Left cardiac atrium (tissue), 4 donors: ENCODE measurements around the gene MYO1H. TPM values are rescaled to one million over a fixed set of nuclear protein-coding genes. Genes with fewer than 3 reads are reported as not detected.
"Not testable (repeated sequence)": the region's sequence is repeated elsewhere in the genome, so short reads cannot be mapped to it uniquely, and the experiment has no call there.

Experiments used
- ATAC-seq, 2 donors: fragments of 200-7000 bp; cut with Tn5 transposase; one replicate each; pipeline ENCODE4 v1.9.1; 2020; ENCODE audit warnings: mild to moderate bottlenecking in 2 of 2, moderate library complexity in 2 of 2
- DNase-seq: peaks from one replicate; pipeline ENCODE4 v3.0.0-alpha.2; 2020
- intact Hi-C, 2 donors: fragments of 100-400 bp; cut with DNase I; formaldehyde crosslinking; loops; one replicate each; pipeline versions ENCODE4 v1.14.1 to v1.15.1; 2022 to 2023
- total RNA-seq, 2 donors: library from RNA; stranded (reverse); fragmentation: NEBNext Ultra II Directional; extraction: Animal tissue kit (Norgen Biotek cat#: 25700); gene quantifications; one replicate each; pipeline ENCODE4 v1.2.1, GENCODE V29; 2021
- donor health status: DM: no; HTN: yes; CAD: no.
- donor health status: DM: no; HTN: yes; CAD: no; lungs with severe emphysema.
- donor health status: DM: yes; HTN: yes; CAD: no.
- donor health status: Dilated cardiomyopathy.

Gene MYO1H
- total RNA-seq, 2 donors from 2014 or later = 0.91 to 2.0 TPM

DNA sequence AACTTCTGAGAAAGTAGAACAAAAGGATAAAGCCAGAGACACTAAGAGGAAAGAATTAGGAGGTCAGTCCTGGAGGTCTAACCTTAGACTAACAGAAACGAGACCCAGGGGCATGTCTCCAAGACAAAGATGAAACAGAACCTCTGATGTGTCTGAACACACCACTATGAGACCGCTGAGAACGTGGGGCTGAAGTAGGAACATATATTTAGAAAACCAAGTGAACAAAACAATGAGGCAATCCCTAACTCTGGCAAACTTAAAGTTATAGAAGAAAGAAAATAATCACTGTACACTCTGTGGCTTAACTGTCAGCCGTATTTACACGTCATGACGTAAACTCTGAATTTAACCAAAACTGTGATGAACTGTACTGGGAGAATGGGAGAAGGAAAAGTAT, 111.5 kb downstream of the MYO1H start:
- ATAC-seq (no peak), DNase-seq (no peak)
- intact Hi-C loops = no loop called here

DNA sequence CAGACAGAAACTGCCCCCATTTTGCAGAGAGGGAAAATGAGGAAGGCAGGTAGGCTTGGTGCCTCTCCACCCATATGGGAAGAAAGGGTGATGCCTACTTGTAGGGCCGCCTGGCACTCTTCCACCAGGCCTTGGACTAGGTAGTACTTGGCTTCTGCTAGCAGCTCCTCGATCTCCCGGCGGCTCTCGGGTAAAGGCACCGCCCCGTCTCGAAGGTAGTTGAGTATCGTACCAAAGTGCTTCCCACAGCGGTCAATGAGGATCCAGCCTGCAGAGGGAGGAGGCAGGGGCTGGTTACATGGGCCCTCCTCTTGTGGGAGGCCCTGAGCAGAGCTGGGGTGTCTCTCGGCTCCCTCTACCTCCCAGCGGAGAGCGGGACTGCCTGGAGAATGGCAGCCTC, 112.8 kb downstream of the MYO1H start:
- intact Hi-C loops = no loop called here
- DNase-seq (no peak), ATAC-seq (no peak)

DNA sequence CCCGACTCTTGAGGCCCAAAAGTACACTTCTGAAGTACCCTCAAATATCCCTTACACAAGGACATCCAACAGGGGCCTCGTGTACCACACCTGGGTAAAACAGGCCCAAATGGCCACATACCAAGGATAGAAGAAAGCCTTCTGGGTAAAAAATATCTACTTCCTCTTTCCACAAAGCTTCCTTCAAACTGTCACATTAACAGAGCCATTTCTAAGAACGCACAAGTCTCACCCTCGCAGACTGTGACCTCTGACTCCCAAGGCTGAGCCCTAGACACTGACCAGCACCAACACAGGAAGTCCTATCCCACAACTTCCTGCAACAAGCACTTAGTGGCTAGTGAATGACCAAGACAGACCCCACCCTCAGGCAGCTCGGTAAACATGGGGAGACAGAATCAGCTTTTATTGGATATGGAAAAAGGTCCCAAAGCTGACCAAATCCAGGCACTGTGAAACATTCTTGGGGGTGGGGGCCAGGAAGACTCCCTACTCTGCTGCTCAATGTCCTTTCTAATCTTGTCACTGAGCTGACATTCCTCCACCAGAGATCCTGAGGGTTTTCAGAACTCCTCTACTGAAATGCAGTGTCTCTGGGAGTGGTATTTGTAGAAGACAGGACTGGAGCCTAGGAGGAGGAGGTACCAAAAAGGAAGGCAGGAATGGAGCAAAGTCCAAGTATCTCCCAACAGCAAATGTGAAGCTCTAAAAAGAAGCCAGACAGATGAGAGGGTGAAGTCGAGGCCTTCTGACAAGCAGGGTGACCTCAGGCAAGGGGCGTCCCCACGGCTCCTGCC, 113.5 kb downstream of the MYO1H start:
- intact Hi-C loops = no loop called here
- ATAC-seq = peak in 1 of 2 donors; percentile 37
- DNase-seq = peak; percentile 43

DNA sequence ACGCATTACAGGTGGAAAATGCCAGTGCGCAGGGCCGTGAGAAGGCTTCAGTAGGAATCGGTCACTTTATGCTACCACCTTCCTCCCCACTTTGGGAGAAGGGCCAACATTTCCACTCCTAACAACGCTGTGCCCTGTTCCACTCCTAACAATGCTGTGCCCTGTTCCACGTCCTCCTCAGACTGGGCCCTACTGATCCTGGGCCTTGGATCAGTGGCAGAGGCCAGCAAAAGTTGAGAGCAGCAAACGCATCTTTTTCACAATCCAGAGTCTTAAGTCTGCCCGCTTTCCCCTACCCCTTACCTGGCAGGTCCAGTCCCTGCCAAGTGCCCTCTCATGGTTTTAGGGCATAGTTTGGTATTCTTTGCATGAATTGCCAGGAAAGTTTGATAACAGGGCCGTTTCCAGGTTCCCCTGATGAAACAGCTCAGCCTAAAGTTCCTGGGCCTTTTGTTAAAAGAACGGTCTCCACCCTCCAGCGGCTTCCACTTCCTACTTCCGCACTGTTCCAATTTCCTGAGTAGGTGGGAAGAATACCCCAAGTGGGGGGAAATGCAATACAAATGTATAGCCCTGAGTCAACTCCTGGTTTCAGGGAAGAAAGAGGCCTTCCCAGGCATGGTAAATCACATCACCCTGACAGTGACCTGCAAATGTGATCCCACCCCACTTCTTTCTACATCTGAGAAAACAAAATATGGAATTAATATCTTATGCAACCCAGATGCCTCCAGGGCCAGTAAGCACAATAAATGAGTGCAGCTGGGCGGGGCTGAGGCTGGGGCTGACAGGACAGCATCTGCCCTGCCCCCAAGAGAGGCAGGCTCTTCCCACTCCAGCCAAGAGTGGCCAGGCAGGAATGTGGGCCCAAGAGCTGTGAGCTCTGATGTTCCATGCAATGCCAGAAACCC, 114.4 kb downstream of the MYO1H start:
- ATAC-seq = peak; percentile 91 to 95
- intact Hi-C loops = loop anchor here in 1 of 2 donors (2.0 kb wide), 1 partner anchor 15 kb away; no protein-coding TSS in a partner anchor
- DNase-seq = peak; percentile 92

DNA sequence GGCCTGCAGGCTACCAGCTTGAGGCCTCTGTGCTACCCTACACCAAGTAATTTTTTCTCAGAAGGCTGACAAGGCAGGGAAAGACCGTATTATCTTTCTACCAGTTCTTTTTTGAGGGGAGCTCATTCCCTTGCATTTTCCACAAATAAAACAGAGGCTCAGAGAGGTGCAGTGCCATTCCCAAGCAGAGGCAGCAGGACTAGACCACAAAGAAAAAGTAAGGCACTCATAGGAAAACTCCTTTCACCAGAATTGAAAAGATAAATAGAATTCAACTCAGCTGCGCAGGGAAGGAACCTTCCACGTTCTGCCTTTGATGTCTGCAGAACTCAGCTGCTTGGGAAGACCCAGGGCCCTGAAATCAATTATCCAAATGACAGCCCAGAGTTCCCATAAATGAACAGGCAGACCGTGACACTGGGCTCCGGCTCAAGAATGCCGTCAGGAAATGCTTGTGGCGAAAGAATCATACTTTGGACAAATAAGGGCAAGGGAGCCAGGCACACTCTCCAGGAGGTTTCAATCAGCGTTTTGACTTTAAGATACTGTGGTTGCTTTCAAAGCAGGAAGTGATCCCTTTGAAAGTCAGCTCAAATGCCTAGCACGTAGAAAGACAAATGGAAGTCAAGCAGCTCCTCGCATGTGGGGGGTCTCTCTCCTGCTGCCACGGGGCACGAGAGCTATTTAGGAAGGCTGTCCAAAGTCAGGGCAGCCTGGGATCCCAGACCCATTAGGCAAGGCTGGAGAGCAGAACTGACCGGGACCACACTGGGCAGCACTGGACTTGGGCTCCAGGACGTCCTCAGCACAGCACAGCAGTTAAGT, 115.4 kb downstream of the MYO1H start:
- ATAC-seq = peak; percentile 81 to 82
- peak; percentile 87 for DNase-seq
- intact Hi-C loops = loop anchor here in 1 of 2 donors (2.0 kb wide), 1 partner anchor 16 kb away; no protein-coding TSS in a partner anchor

DNA sequence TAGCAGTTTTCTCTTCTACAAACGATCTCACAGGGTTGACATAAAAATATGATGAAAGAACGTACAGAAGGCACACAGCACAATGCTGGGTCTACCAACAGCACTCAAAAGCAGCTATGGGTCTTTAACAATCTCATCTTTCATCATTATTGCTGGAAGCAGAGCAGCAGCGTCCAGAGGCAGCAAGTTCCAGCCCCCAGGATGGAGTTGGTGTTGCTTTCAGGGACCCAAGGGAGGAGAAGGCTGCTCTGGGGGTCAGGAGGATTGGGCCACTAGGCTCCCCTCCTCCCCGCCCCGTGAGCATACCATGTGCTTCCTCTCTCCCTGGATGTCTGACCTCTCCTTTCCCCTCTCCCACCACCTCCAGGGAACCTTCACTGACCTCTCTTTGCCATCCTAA, 116.1 kb downstream of the MYO1H start:
- ATAC-seq (peak in 1 of 2 donors; percentile 8), DNase-seq (no peak)
- intact Hi-C loops = loop anchor here in 1 of 2 donors (2.0 kb wide), 1 partner anchor 17 kb away; no protein-coding TSS in a partner anchor

DNA sequence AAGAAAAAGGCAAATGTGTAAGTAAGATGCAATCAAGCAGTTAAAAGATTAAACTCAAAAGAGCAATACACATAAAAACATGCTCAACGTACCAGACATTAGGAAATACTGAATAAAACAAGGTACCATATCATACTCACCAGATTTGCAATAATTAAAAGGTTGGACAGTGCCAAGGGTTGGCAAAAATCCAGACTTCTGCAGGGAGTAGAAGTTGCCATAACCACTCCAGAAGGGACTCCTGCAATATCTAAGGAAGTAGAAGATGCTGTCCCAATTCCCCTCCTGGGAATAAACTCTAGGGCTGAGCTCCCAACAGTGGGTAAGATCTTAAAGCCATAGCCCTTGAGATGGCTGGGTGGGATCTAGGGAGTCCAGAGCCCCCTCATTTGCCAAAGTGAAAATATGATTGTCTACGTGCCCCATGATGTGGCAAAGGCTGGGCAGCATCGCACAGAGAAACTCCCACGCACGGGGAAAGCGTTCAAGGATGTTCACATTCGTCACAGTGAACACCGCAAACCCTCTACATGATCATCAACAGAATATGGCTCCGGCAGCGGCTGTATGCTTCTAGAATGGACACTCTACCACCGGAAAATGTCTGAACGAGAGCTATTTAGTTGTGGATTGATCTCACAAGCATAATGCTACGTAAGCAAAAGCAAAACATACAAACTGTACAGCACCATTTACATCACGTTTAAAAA, 117.1 kb downstream of the MYO1H start:
- intact Hi-C loops = no loop called here
- no peak for DNase-seq
- no peak for ATAC-seq

DNA sequence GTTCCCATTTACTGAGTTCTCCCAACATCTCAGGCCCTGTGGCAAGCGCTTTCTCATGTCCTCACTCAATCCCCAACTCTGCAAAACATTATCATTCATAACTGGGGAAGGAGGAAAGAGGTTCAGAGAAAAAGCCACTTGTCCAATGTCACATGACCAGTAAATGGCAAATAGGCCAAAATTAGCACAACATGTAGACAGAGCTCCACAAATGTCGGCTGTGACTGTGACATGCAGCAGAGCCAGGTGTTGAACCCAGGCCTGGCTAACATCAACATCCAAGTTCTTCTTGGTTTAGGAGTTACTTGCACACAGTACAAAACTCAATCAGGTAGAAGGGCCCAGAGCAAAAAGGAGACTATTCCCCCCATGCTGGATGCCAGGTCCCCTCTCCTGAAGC, 118.6 kb downstream of the MYO1H start:
- DNase-seq (no peak), ATAC-seq (no peak)
- intact Hi-C loops = no loop called here

DNA sequence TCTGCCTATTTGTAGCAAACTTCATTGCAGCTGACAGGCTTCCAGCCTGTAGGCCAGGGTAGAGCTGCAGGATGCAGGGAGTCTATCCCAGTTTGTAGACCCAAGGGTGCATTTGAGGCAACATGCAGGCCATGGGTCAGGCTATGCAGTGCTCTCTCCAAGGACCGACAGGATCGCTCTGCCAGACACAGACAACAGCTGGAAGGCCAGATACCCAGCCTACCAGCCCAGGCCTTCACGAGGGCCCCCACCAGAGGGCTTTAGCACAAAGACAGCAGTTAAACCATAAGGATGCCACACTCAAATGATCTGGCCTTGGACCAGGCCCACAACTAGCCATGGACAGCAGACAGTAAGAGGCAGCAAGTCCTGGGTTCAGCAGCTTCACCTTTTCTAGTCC, 119.1 kb downstream of the MYO1H start:
- peak in 1 of 2 donors; percentile 17 for ATAC-seq
- intact Hi-C loops = no loop called here
- DNase-seq = no peak

DNA sequence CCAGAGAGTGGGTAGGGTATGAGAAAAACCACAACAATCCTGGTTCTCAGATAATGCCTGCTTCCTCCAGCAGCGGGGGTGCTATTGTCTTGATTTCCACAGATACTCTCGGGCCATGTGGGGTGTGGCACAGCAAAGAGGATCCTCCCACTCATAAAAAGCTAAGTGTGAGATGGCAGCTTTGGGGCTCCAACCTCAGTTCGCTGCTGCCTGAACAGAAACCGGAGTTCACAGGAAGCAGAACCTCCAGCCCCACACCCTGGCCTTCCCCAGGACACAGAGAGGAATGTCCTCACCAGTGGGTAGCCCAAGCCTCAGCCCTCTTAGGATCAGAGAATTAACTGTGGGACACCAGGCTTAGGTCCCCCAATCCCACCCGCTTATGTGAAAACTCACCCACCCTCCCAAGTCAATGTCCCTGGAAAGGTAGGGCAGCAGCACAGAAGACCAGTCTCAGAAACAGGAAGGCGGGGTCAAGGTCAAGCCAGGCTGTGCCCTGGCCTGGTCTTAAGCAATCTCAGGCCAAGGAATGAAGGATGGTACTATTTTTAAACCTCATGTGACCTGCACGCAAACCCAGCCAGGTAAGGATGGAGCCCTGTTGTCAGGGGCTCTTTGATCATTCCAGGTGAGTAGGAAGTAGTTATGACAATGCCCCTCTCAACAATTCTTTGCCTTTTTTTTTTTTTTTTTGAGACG, 120.4 kb downstream of the MYO1H start:
- no peak for DNase-seq
- intact Hi-C loops = no loop called here
- ATAC-seq = no peak

DNA sequence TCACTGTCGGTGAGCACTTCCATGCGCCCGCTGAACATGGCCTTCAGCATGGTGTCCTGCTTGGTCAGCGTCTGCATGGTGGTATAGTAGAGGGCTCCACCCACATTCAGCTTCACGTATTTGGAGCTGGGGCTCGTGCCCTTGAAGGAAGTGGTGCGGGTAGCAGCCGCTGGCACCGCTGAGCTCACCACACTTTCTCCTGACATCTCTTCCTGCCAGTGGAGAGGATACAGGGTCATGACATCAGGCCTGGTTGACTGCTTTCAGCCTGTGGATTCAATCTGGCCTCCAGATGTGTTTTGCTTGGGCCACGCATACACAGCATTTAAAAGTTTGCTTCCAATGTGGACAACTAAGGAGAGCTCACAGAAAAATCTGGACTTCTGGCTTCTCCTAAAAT, 121.8 kb downstream of the MYO1H start:
- intact Hi-C loops = no loop called here
- DNase-seq = no peak
- no peak for ATAC-seq

DNA sequence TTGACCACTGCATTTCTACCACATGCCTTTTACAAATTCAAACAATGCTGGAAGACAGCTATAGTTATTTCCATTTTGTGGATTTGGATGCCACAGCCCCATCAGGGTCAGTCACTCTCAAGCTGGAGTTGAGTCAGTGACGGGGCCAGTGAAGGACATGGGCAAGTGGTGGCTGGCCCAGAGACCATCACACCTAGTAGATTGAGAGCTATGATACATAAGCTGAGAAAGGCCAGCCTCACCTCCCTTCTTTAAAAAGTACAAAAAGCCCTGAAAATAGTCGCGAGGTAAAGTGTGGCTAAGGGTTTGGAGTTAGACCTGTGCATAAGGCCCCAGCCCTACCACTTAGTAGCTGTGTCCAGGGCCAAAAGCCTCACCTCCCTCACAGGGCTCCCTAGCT, 125.3 kb downstream of the MYO1H start:
- ATAC-seq = no peak
- intact Hi-C loops = loop anchor here in 1 of 2 donors (10.0 kb wide), 1 partner anchor 48 kb away; no protein-coding TSS in a partner anchor

DNA sequence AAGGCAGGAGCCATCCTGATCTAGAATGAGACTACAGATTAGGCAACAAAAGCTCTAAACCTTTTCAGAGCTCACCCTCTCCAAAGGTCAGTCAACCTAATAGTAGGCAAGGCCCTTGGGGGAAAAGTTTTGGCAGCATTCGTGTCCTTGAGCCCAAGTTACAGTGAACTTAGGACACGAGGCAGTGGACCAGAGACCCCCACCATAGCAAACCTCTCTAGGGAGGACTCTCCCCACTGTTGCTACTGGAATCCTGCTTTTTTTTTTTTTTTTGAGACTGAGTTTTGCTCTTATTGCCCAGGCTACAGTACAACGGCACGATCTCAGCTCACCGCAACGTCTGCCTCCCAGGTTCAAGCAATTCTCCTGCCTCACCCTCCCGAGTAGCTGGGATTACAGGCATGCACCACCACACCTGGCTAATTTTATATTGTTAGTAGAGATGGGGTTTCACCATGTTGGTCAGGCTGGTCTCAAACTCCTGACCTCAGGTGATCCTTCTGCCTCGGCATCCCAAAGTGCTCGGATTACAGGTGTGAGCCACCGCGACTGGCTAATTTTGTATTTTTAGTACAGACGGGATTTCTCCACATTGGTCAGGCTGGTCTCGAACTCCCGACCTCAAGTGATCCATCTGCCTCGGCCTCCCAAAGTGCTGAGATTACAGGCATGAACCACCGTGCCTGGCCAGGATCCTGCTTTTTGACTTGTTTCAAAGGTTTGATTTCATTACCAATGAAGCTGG, 126.0 kb downstream of the MYO1H start:
- ATAC-seq, DNase-seq: not testable (repeated sequence)
- intact Hi-C loops = loop anchor here in 1 of 2 donors (10.0 kb wide), 1 partner anchor 49 kb away; no protein-coding TSS in a partner anchor

More for the DNA sequence above, 125.3 kb downstream of the MYO1H start:
- DNase-seq = no peak

DNA sequence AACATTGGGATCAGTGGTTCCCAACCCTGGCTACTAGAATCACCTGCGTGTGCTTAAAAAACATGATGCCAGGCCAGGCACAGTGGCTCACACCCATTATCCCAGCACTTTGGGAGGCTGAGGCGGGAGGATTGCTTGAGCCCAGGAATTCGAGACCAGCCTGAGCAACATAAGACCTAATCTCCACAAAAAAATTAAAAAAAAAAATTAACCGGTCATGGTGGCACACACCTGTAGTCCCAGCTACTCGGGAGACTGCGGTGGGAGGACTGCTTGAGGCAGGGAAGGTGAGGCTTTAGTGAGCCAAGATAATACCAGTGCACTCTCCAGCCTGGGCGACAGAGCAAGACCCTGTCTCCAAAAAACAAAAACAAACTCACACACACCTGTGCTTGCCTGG, 127.4 kb downstream of the MYO1H start:
- no peak for ATAC-seq
- intact Hi-C loops = loop anchor here in 1 of 2 donors (10.0 kb wide), 1 partner anchor 50 kb away; no protein-coding TSS in a partner anchor

DNA sequence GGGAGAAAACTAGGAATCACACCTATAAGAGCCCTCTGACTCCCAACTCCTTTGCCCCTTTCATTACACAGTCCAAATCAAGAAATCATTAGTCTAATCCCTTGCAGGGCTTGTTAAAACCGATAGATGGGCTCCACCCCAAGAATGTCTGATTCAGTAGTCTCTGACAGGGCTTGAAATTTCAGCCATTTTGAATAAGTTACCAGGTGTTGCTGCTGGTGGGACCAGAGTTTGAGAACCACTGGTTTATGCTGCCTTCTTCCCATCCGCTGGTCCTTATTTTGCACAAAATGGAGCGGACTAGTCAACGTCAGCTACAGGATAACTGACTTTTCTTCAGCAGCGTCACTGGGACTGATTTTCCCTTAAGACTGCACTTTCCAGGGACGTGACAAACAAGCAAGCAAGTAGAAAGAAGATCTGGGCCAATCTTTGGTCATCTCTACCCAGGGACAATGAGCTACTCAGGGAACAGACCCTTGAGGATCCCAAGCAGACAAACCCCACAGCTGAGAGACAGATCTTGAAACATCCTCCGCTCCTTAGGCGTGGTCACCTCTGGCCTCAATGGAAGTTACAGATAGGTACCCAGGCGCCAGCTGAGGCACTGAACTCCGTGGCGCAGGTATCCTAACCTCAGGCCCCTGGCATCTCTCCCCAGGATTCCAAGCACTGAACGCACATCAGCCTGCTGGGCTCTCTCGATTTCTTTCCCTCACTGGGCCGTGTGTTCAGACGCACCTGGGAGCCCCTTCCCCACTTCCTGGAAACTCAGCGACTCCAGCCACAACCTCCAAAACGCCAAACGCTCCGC, 128.5 kb downstream of the MYO1H start:
- DNase-seq (no peak), ATAC-seq (no peak)
- intact Hi-C loops = loop anchor here (2.0 to 10.0 kb wide), 2 partner anchors 43 to 51 kb away; no protein-coding TSS in a partner anchor

More for the DNA sequence above, 127.4 kb downstream of the MYO1H start:
- no peak for DNase-seq

DNA sequence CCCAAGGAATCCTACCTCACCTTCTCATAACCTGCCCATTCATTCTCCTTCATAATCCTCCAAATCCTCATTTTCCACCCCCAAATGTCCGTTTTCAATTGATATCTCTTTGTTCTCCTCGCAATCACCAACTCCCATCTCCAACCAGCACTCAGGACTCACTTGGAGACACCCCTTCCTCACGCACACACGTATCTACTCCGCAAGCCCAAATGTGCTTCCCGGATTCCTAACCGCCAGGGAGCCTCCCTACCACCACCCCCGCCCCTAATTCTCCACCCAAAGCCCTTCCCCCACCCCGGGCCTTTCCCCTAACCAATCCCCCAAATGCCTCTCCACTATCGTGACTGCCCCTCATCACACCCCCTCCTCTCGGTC, 129.1 kb downstream of the MYO1H start:
- intact Hi-C loops = loop anchor here (2.0 to 10.0 kb wide), 2 partner anchors 44 to 52 kb away; no protein-coding TSS in a partner anchor
- no peak for DNase-seq
- peak; percentile 2 to 27 for ATAC-seq
